Ascending aorta (tissue), 2 donors: ENCODE measurements around the gene DNAJC30. TPM values are rescaled to one million over a fixed set of nuclear protein-coding genes. Genes with fewer than 3 reads are reported as not detected.

Experiments used
- DNase-seq, 2 donors: peaks; one replicate each; pipeline ENCODE4 v3.0.0-alpha.2; 2019; ENCODE audit warnings: low spot score in 2 of 2
- H3K27ac ChIP-seq, 2 donors: fragments of 200-600 bp; sonication (generic); one replicate each; pipeline ENCODE4 v1.5.1; 2016 to 2017; ENCODE audit warnings: mild to moderate bottlenecking in 1 of 2
- H3K27me3 ChIP-seq: fragments of 200-600 bp; sonication (generic); one replicate; pipeline ENCODE4 v1.5.1; 2017
- H3K36me3 ChIP-seq, 2 donors: fragments of 200-600 bp; sonication (generic); one replicate each; pipeline ENCODE4 v1.5.1; 2016
- H3K4me1 ChIP-seq, 2 donors: fragments of 200-600 bp; sonication (generic); one replicate each; pipeline ENCODE4 v1.5.1; 2016 to 2017; ENCODE audit warnings: mild to moderate bottlenecking in 1 of 2
- H3K4me3 ChIP-seq, 2 donors: fragments of 200-600 bp; sonication (generic); one replicate each; pipeline ENCODE4 v1.5.1; 2016 to 2017; ENCODE audit warnings: mild to moderate bottlenecking in 1 of 2
- H3K9me3 ChIP-seq, 2 donors: fragments of 200-600 bp; sonication (generic); one replicate each; pipeline ENCODE4 v1.5.1; 2016
- intact Hi-C: fragments of 100-400 bp; cut with DNase I; formaldehyde crosslinking; loops from one replicate; pipeline ENCODE4 v1.15.1; 2023
- total RNA-seq: library from RNA; depleted of rRNA; stranded (reverse); fragments of >200 nt; gene quantifications from one replicate; pipeline ENCODE4 v1.1.0, GENCODE V29; 2016
- TF ChIP-seq, protein P1 (sequence below), 3 experiments: fragments of 200-600 bp in 2 of 3; fragments of 450-650 bp in 1 of 3; sonication (generic) in 2 of 3; IDR thresholded peaks; one replicate each; pipeline ENCODE4 v1.5.1; 2016 to 2019; ENCODE audit warnings: antibody characterized with exemption in 3 of 3, mild to moderate bottlenecking in 1 of 3, moderate library complexity in 1 of 3

Gene DNAJC30
- total RNA-seq, 1 donor from 2014 or later: 16.0 TPM

GRCh38 chr7:73633323-73633722 lies 49.9 kb downstream of the DNAJC30 start:
- H3K36me3 ChIP-seq: no peaks in the 10 kb centered on the region
- peaks cover 0 to 5% of the 10 kb centered on the region in 2 donors for H3K4me1 ChIP-seq
- no peak overlapping the region for H3K27ac ChIP-seq
- TF ChIP-seq, protein P1, sequence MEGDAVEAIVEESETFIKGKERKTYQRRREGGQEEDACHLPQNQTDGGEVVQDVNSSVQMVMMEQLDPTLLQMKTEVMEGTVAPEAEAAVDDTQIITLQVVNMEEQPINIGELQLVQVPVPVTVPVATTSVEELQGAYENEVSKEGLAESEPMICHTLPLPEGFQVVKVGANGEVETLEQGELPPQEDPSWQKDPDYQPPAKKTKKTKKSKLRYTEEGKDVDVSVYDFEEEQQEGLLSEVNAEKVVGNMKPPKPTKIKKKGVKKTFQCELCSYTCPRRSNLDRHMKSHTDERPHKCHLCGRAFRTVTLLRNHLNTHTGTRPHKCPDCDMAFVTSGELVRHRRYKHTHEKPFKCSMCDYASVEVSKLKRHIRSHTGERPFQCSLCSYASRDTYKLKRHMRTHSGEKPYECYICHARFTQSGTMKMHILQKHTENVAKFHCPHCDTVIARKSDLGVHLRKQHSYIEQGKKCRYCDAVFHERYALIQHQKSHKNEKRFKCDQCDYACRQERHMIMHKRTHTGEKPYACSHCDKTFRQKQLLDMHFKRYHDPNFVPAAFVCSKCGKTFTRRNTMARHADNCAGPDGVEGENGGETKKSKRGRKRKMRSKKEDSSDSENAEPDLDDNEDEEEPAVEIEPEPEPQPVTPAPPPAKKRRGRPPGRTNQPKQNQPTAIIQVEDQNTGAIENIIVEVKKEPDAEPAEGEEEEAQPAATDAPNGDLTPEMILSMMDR (IDR thresholded peaks at IDR 0.05): no peak
- DNase-seq: no peak
- no peaks in the 10 kb centered on the region for H3K9me3 ChIP-seq
- intact Hi-C loops: no loop called here
- H3K4me3 ChIP-seq: no peak overlapping the region
- H3K27me3 ChIP-seq: no peaks in the 10 kb centered on the region

DNA sequence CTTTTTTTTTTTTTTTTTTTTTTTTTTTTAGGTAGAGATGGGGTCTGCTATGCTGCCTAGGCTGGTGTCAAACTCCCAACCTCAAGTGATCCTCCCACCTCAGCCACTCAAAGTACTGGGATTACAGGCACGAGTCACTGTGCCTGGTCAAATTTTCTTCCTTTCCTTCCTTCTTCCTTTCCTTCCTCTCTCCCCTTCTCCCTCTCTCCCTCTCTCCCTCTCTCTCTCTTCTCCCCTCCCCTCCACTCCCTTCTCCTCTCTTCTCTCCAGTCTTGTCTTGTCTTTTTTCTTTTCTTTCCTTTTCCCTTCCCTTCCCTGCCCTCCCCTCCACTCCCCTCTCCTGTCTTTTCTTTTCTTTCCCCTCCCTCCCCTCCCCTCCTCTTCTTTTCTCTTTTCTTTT lies 51.7 kb downstream of the DNAJC30 start:
- Histone ChIP-seq H3K9me3 (no peaks in the 10 kb centered on the region), H3K36me3 (no peaks in the 10 kb centered on the region), H3K27ac (no peak overlapping the region), H3K4me3 (no peak overlapping the region), H3K4me1 (peaks cover 0 to 5% of the 10 kb centered on the region in 2 donors), H3K27me3 (no peaks in the 10 kb centered on the region)
- TF ChIP-seq, protein P1 (IDR thresholded peaks at IDR 0.05): no peak
- intact Hi-C loops: no loop called here
- DNase-seq: no peak

Other genes with a start within 250 kb of the DNAJC30 start
- 0.43 TPM for gene FZD9, start 249.7 kb downstream of the DNAJC30 start, total RNA-seq
- gene BAZ1B, start 161.2 kb downstream of the DNAJC30 start, total RNA-seq: 28.1 TPM
- gene BCL7B, start 125.8 kb downstream of the DNAJC30 start, total RNA-seq: 130 TPM
- 52.9 TPM for gene TBL2, start 104.9 kb downstream of the DNAJC30 start, total RNA-seq
- gene MLXIPL, start 58.9 kb downstream of the DNAJC30 start, total RNA-seq: 297 TPM
- 1.3 TPM for gene VPS37D, start 15.6 kb downstream of the DNAJC30 start, total RNA-seq
- gene BUD23, start 144 bp upstream of the DNAJC30 start, total RNA-seq: 5.6 TPM
- 13.1 TPM for gene STX1A, start 36.2 kb upstream of the DNAJC30 start, total RNA-seq
- gene ABHD11, start 55.3 kb upstream of the DNAJC30 start, total RNA-seq: 55.7 TPM
- not detected for gene CLDN3, start 86.8 kb upstream of the DNAJC30 start, total RNA-seq
- 0.21 TPM for gene CLDN4, start 147.5 kb upstream of the DNAJC30 start, total RNA-seq
- gene METTL27, start 159.1 kb upstream of the DNAJC30 start, total RNA-seq: not detected
- not detected for gene TMEM270, start 177.7 kb upstream of the DNAJC30 start, total RNA-seq